ENCODE measurements around the gene SPIN1.

GRCh38 chr9:88521308-88521707 is 133.1 kb downstream of the SPIN1 start:
- TF ChIP-seq ZNF8 (CRISPR knock-in tag; IDR thresholded peaks at IDR 0.05) (no peak), BACH2 (CRISPR knock-in tag; IDR thresholded peaks at IDR 0.05; ENCODE audit: borderline replicate concordance) (no peak), CSRNP3 (CRISPR knock-in tag; IDR thresholded peaks at IDR 0.05) (no peak), CSDC2 (CRISPR knock-in tag; IDR thresholded peaks at IDR 0.05) (no peak), RARB (CRISPR knock-in tag; IDR thresholded peaks at IDR 0.05) (no peak), ISL1 (CRISPR knock-in tag; IDR thresholded peaks at IDR 0.05) (no peak), ARNTL (CRISPR knock-in tag; IDR thresholded peaks at IDR 0.05; ENCODE audit: borderline replicate concordance, low read depth) (no peak), ZC3H10 (CRISPR knock-in tag; IDR thresholded peaks at IDR 0.05) (no peak)
